Mesenchymal stem cell (in vitro differentiated cells and primary cell): Measurements from ENCODE around the gene SLC10A1.

Experiments
- DNase-seq: peaks from one replicate; pipeline ENCODE4 v3.0.0-alpha.2; 2013
- H2AFZ ChIP-seq: one replicate; pipeline ENCODE4 v1.6.1; 2013; ENCODE audit warnings: low read depth, mild to moderate bottlenecking, control low read depth, inconsistent platforms, low read length, moderate library complexity
- H2AK5ac ChIP-seq: 2 replicates; pipeline ENCODE4 v1.6.1; 2013; ENCODE audit warnings: low read length, moderate library complexity, mild to moderate bottlenecking, inconsistent platforms; ENCODE audit not compliant: severe bottlenecking
- H2BK120ac ChIP-seq: one replicate; pipeline ENCODE4 v1.6.1; 2013; ENCODE audit warnings: low read depth, mild to moderate bottlenecking, inconsistent platforms, low read length, moderate library complexity
- H2BK12ac ChIP-seq, 2 experiments: one replicate each; pipeline ENCODE4 v1.6.1; 2013; ENCODE audit warnings: inconsistent platforms in 2 of 2, low read length in 2 of 2, mild to moderate bottlenecking in 2 of 2, moderate library complexity in 2 of 2, control low read depth in 1 of 2
- H2BK15ac ChIP-seq: one replicate; pipeline ENCODE4 v1.6.1; 2013; ENCODE audit warnings: mild to moderate bottlenecking, low read depth, inconsistent platforms; ENCODE audit not compliant: poor library complexity, severe bottlenecking
- H2BK5ac ChIP-seq: 2 replicates; pipeline ENCODE4 v1.6.1; 2013; ENCODE audit warnings: low read depth, mild to moderate bottlenecking, low read length, control low read depth, inconsistent platforms; ENCODE audit not compliant: poor library complexity, severe bottlenecking
- H3K14ac ChIP-seq, 2 experiments: one replicate each; pipeline ENCODE4 v1.6.1; 2013; ENCODE audit warnings: inconsistent platforms in 2 of 2, low read length in 2 of 2, control low read depth in 1 of 2, mild to moderate bottlenecking in 1 of 2, moderate library complexity in 1 of 2
- H3K18ac ChIP-seq, 2 experiments: one replicate each; pipeline ENCODE4 v1.6.1; 2013; ENCODE audit warnings: inconsistent platforms in 2 of 2, low read length in 2 of 2, control low read depth in 1 of 2, low read depth in 1 of 2, mild to moderate bottlenecking in 1 of 2
- H3K23ac ChIP-seq, 2 experiments: one replicate each; pipeline ENCODE4 v1.6.1; 2013; ENCODE audit warnings: inconsistent platforms in 2 of 2, low read length in 2 of 2, mild to moderate bottlenecking in 2 of 2, moderate library complexity in 2 of 2, control low read depth in 1 of 2
- H3K27ac ChIP-seq: 2 replicates; pipeline ENCODE4 v1.5.1; 2013; ENCODE audit warnings: mild to moderate bottlenecking, moderate library complexity, low read length, control low read depth, inconsistent platforms; ENCODE audit not compliant: poor library complexity, severe bottlenecking
- H3K27me3 ChIP-seq, 2 experiments: 2 replicates each; pipeline versions ENCODE4 v1.6.1 to v1.7.0; 2013; ENCODE audit warnings: low read length in 2 of 2, mild to moderate bottlenecking in 2 of 2, moderate library complexity in 2 of 2, control low read depth in 1 of 2, inconsistent platforms in 1 of 2; ENCODE audit not compliant: control insufficient read depth in 1 of 2, insufficient read depth in 1 of 2
- H3K36me3 ChIP-seq, 2 experiments: 2 replicates each; pipeline versions ENCODE4 v1.6.1 to v1.7.0; 2013; ENCODE audit warnings: low read length in 2 of 2, control low read depth in 1 of 2, inconsistent platforms in 1 of 2, low read depth in 1 of 2, mild to moderate bottlenecking in 1 of 2; ENCODE audit not compliant: insufficient read depth in 2 of 2, control insufficient read depth in 1 of 2
- H3K4ac ChIP-seq, 2 experiments: one replicate each; pipeline ENCODE4 v1.6.1; 2013; ENCODE audit warnings: inconsistent platforms in 2 of 2, low read length in 2 of 2, mild to moderate bottlenecking in 2 of 2, moderate library complexity in 2 of 2, control low read depth in 1 of 2, low read depth in 1 of 2
- H3K4me1 ChIP-seq: 2 replicates; pipeline ENCODE4 v1.6.1; 2013; ENCODE audit warnings: low read depth, low read length, control low read depth; ENCODE audit not compliant: control insufficient read depth, insufficient read depth
- H3K4me2 ChIP-seq: 2 replicates; pipeline ENCODE4 v1.6.1; 2013; ENCODE audit warnings: low read length, mild to moderate bottlenecking, inconsistent platforms; ENCODE audit not compliant: poor library complexity, severe bottlenecking
- H3K4me3 ChIP-seq, 2 experiments: 2 replicates each; pipeline versions ENCODE4 v1.5.1 to v1.7.0; 2013; ENCODE audit warnings: low read length in 2 of 2, mild to moderate bottlenecking in 2 of 2, control low read depth in 1 of 2, low read depth in 1 of 2; ENCODE audit not compliant: insufficient read depth in 1 of 2
- H3K79me1 ChIP-seq: replicated peaks from 2 replicates; pipeline ENCODE4 v1.6.1; 2013; ENCODE audit warnings: mild to moderate bottlenecking, control low read depth, low read length, inconsistent platforms; ENCODE audit not compliant: poor library complexity, severe bottlenecking
- H3K9ac ChIP-seq: 2 replicates; pipeline ENCODE4 v1.7.0; 2013; ENCODE audit warnings: mild to moderate bottlenecking, low read length, moderate library complexity
- H3K9me3 ChIP-seq: 2 replicates; pipeline ENCODE4 v1.7.0; 2013; ENCODE audit warnings: mild to moderate bottlenecking, low read length; ENCODE audit not compliant: control insufficient read depth
- H4K8ac ChIP-seq: one replicate; pipeline ENCODE4 v1.6.1; 2013; ENCODE audit warnings: inconsistent platforms, mild to moderate bottlenecking, low read length, moderate library complexity
- H4K91ac ChIP-seq: one replicate; pipeline ENCODE4 v1.6.1; 2013; ENCODE audit warnings: mild to moderate bottlenecking, low read length, inconsistent platforms
- WGBS: methylation state at CpG from one replicate; pipeline ENCODE4 v1.1.7; 2013; ENCODE audit warnings: mixed read lengths; 5-methylcytosine and 5-hydroxymethylcytosine counted together

SLC10A1 gene

DNA sequence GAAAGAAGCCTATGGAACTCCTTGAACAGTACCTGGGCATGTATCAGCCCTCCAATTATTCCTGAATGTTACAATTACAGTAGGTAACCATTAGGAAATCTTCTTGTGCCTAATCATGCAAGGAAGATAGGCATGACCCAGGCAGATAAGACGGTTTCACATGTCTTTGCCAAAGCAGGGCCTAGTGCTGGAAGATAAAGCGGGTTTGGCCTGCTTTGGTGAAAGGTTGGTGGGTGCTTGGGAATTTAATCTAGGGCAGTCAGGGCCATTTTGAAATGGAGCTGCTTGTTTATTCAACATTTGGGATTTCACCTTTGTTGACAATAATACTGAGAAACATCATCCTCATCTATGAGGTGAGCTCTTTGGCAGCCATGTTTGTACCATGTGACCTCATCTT, 42.6 kb downstream of the SLC10A1 start:
- Histone ChIP-seq H2BK120ac (no peak overlapping the region), H3K27me3 (no peaks in the 10 kb centered on the region), H3K79me1 (no peaks in the 10 kb centered on the region), H3K36me3 (no peaks in the 10 kb centered on the region), H3K9me3 (no peaks in the 10 kb centered on the region), H3K9ac (no peak overlapping the region), H4K8ac (no peak overlapping the region), H2BK15ac (no peak overlapping the region), H3K4me1 (peaks cover 5% of the 10 kb centered on the region), H3K23ac (no peak overlapping the region), H3K27ac (no peak overlapping the region), H4K91ac (no peak overlapping the region), H3K4me2 (no peak overlapping the region), H3K4me3 (no peak overlapping the region), H2BK12ac (no peak overlapping the region), H2AFZ (peak overlapping the region; percentile 2), H3K18ac (no peak overlapping the region), H3K14ac (no peak overlapping the region), H2BK5ac (no peak overlapping the region), H3K4ac (no peak overlapping the region), H2AK5ac (no peak overlapping the region)
- DNase-seq = no peak
- 92% methylated on average over 2 of the region's 2 CpGs for WGBS

DNA sequence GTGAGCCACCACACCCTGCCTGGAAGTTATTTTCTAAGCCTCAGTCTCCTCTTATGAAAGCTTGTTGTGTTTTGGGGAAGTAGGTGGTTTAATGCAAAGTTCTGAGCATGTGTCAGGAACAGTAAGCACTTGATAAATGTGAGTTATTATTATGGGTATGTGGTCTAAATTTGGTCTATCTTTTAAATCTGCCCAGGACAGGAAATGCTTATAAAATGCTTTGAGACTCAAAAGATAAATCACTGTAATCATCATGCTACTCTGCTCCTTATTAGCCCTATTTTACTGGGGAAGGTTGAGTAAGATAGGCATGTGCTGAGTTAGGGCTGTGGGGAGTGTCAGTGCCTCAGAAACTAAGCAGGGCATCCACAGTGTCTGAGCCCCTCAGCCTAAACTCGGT, 43.2 kb downstream of the SLC10A1 start:
- no peak overlapping the region for H3K4me3 ChIP-seq
- no peaks in the 10 kb centered on the region for H3K9me3 ChIP-seq
- H2BK120ac ChIP-seq = no peak overlapping the region
- no peak overlapping the region for H2BK15ac ChIP-seq
- no peak overlapping the region for H3K9ac ChIP-seq
- H2AFZ ChIP-seq = no peak overlapping the region
- no peak overlapping the region for H3K23ac ChIP-seq
- H3K36me3 ChIP-seq = no peaks in the 10 kb centered on the region
- no peak overlapping the region for H2BK12ac ChIP-seq
- no peak overlapping the region for H3K14ac ChIP-seq
- DNase-seq = no peak
- no CpG with 5 or more reads among the region's 1 CpG for WGBS
- no peak overlapping the region for H3K18ac ChIP-seq
- no peaks in the 10 kb centered on the region for H3K27me3 ChIP-seq
- H4K91ac ChIP-seq = no peak overlapping the region
- H2AK5ac ChIP-seq = no peak overlapping the region
- no peak overlapping the region for H4K8ac ChIP-seq
- no peaks in the 10 kb centered on the region for H3K79me1 ChIP-seq
- no peak overlapping the region for H2BK5ac ChIP-seq
- no peak overlapping the region for H3K27ac ChIP-seq
- peaks cover 5% of the 10 kb centered on the region for H3K4me1 ChIP-seq
- H3K4ac ChIP-seq = no peak overlapping the region
- H3K4me2 ChIP-seq = no peak overlapping the region

DNA sequence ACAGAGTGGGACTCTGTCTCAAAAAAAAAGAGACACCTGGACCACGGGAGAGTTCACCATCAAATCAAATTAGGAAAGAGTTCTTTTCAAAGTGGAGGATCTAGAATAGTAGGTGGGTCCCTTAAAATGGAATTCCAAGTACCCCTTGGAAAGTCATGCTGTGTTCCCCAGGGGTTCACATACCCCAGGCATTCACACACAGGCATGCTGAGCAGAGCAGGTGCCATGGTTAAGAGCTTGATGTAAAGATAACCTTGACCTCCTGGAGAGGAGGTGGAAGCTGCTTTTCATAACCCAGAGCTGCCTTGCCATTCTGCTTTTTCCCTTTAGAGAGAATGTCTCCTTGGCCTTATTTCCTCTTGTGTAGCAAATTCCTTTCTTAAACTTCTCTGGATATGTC, 44.3 kb downstream of the SLC10A1 start:
- Histone ChIP-seq H3K23ac (no peak overlapping the region), H3K4ac (no peak overlapping the region), H2AFZ (no peak overlapping the region), H2BK5ac (no peak overlapping the region), H3K79me1 (no peaks in the 10 kb centered on the region), H3K4me1 (peaks cover 5% of the 10 kb centered on the region), H3K9ac (no peak overlapping the region), H2BK15ac (no peak overlapping the region), H3K36me3 (no peaks in the 10 kb centered on the region), H3K27ac (no peak overlapping the region), H2BK120ac (no peak overlapping the region), H4K8ac (no peak overlapping the region), H3K14ac (no peak overlapping the region), H4K91ac (no peak overlapping the region), H3K9me3 (no peaks in the 10 kb centered on the region), H3K27me3 (no peaks in the 10 kb centered on the region), H3K4me3 (no peak overlapping the region), H2AK5ac (no peak overlapping the region), H2BK12ac (no peak overlapping the region), H3K18ac (no peak overlapping the region), H3K4me2 (no peak overlapping the region)
- DNase-seq = no peak
- 56% methylated on average over 1 of the region's 1 CpG for WGBS

DNA sequence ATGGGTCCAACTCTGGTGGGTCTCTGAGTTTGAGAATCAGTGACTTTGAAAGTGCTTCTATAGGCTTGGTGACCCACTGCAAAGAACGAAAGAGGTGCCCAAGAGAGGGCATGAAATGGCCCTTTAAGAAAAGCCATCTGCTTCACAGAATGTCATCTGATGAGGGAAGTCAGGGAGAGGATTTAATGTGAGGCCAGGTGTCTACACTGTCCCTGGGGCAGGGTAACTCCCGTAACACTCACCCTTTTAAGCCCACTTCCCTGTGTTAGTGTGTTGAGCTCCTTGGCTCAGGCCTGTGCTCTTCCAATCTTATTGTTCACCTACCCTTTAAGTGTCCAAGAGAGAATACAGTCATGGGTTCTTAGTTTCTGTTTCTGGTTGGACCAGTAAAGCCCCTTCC, 46.5 kb downstream of the SLC10A1 start:
- no peak for DNase-seq
- Histone ChIP-seq H2BK120ac (no peak overlapping the region), H3K79me1 (no peaks in the 10 kb centered on the region), H3K18ac (no peak overlapping the region), H3K14ac (no peak overlapping the region), H3K4me1 (peaks cover 5% of the 10 kb centered on the region), H3K4ac (no peak overlapping the region), H2AK5ac (peak overlapping the region; percentile 96), H2BK12ac (no peak overlapping the region), H3K27ac (peak overlapping the region; percentile 39), H3K23ac (no peak overlapping the region), H4K91ac (no peak overlapping the region), H3K36me3 (no peaks in the 10 kb centered on the region), H3K9ac (no peak overlapping the region), H2BK5ac (no peak overlapping the region), H4K8ac (no peak overlapping the region), H2AFZ (no peak overlapping the region), H3K4me3 (no peak overlapping the region), H3K9me3 (no peaks in the 10 kb centered on the region), H2BK15ac (no peak overlapping the region), H3K4me2 (no peak overlapping the region), H3K27me3 (no peaks in the 10 kb centered on the region)
- WGBS = 61% methylated on average over 2 of the region's 2 CpGs
